KOPT-K1 (cell line): ENCODE data around the gene PSKH1.

Source experiments
- H3K27ac ChIP-seq: fragments of 200-600 bp; sonication (generic); 2 replicates; pipeline ENCODE4 v1.5.1; 2016; ENCODE audit warnings: antibody characterized with exemption, mild to moderate bottlenecking, low read depth, low read length; ENCODE audit not compliant: poor library complexity, severe bottlenecking
- H3K36me3 ChIP-seq: fragments of 200-600 bp; sonication (generic); 2 replicates; pipeline ENCODE4 v1.5.1; 2017; ENCODE audit warnings: antibody characterized with exemption, mild to moderate bottlenecking, low read length, moderate library complexity; ENCODE audit not compliant: insufficient read depth
- H3K9me3 ChIP-seq: fragments of 200-600 bp; sonication (generic); 2 replicates; pipeline ENCODE4 v1.5.1; 2017; ENCODE audit warnings: antibody characterized with exemption, low read length, mild to moderate bottlenecking; ENCODE audit not compliant: insufficient read depth, poor library complexity, severe bottlenecking

PSKH1 gene

GRCh38 chr16:67892899-67893742, at the start of gene PSKH1:
Gene PSKH1, plus strand, starts transcription at chr16:67893254. Its CDS starts 15,496 bp downstream, at chr16:67908750.
- peak within 1 kb of the TSS; percentile 79 for H3K27ac ChIP-seq
- H3K36me3 ChIP-seq = 0 out of 2 replicates have a peak, but pooled peaks cover 6% of the 10 kb centered on the region
- H3K9me3 ChIP-seq = no peaks in the 10 kb centered on the region

GRCh38 chr16:67843343-67843765, 49.7 kb upstream of the PSKH1 start:
- no peaks in the 10 kb centered on the region for H3K9me3 ChIP-seq
- peak overlapping the region; percentile 98 for H3K27ac ChIP-seq
- peaks cover 11% of the 10 kb centered on the region for H3K36me3 ChIP-seq

- no peak overlapping the region for H3K27ac ChIP-seq
- H3K36me3 ChIP-seq = peaks cover 18% of the 10 kb centered on the region
- H3K9me3 ChIP-seq = no peaks in the 10 kb centered on the region
Measured at GRCh38 chr16:67844497-67844896, 48.6 kb upstream of the PSKH1 start.

- H3K9me3 ChIP-seq = no peaks in the 10 kb centered on the region
- peaks cover 25% of the 10 kb centered on the region for H3K36me3 ChIP-seq
- H3K27ac ChIP-seq = peak overlapping the region; percentile 93
Measured at GRCh38 chr16:67845291-67846062, 47.6 kb upstream of the PSKH1 start.

GRCh38 chr16:67846063-67846319, 47.1 kb upstream of the PSKH1 start:
- H3K36me3 ChIP-seq = peaks cover 29% of the 10 kb centered on the region
- H3K9me3 ChIP-seq = no peaks in the 10 kb centered on the region
- peak overlapping the region; percentile 93 for H3K27ac ChIP-seq

GRCh38 chr16:67846320-67847063, 46.6 kb upstream of the PSKH1 start, which contains the start of gene NUTF2:
Gene NUTF2, plus strand, starts transcription at chr16:67846933. Its CDS starts 18,198 bp downstream, at chr16:67865131.
- no peaks in the 10 kb centered on the region for H3K9me3 ChIP-seq
- peaks cover 30% of the 10 kb centered on the region for H3K36me3 ChIP-seq

GRCh38 chr16:67847064-67847861, 45.8 kb upstream of the PSKH1 start, which contains the start of gene CENPT:
Gene CENPT, minus strand, starts transcription at chr16:67847693. Its CDS starts 13,834 bp downstream, at chr16:67833859.
- Histone ChIP-seq H3K36me3 (peaks cover 37% of the 10 kb centered on the region), H3K9me3 (no peaks in the 10 kb centered on the region), H3K27ac (peak within 1 kb of the TSS; percentile 93)

More at GRCh38 chr16:67846320-67847063, 46.6 kb upstream of the PSKH1 start, which contains the start of gene NUTF2:
- peak within 1 kb of the TSS; percentile 93 for H3K27ac ChIP-seq

GRCh38 chr16:67848118-67848517, 44.9 kb upstream of the PSKH1 start:
- peak overlapping the region; percentile 93 for H3K27ac ChIP-seq
- no peaks in the 10 kb centered on the region for H3K9me3 ChIP-seq
- H3K36me3 ChIP-seq = peaks cover 37% of the 10 kb centered on the region

GRCh38 chr16:67853670-67854069, 39.4 kb upstream of the PSKH1 start:
- Histone ChIP-seq H3K36me3 (peaks cover 47% of the 10 kb centered on the region), H3K9me3 (no peaks in the 10 kb centered on the region), H3K27ac (no peak overlapping the region)

- H3K36me3 ChIP-seq = peaks cover 43% of the 10 kb centered on the region
Measured at GRCh38 chr16:67855789-67856188, 37.3 kb upstream of the PSKH1 start.

GRCh38 chr16:67856927-67857546, 36.0 kb upstream of the PSKH1 start:
- no peak overlapping the region for H3K27ac ChIP-seq

More at GRCh38 chr16:67855789-67856188, 37.3 kb upstream of the PSKH1 start:
- H3K27ac ChIP-seq = no peak overlapping the region
- no peaks in the 10 kb centered on the region for H3K9me3 ChIP-seq

GRCh38 chr16:67857547-67858233, 35.4 kb upstream of the PSKH1 start:
- Histone ChIP-seq H3K36me3 (peaks cover 53% of the 10 kb centered on the region), H3K27ac (no peak overlapping the region), H3K9me3 (no peaks in the 10 kb centered on the region)

More at GRCh38 chr16:67856927-67857546, 36.0 kb upstream of the PSKH1 start:
- no peaks in the 10 kb centered on the region for H3K9me3 ChIP-seq
- peaks cover 48% of the 10 kb centered on the region for H3K36me3 ChIP-seq

- Histone ChIP-seq H3K9me3 (no peaks in the 10 kb centered on the region), H3K36me3 (peaks cover 59% of the 10 kb centered on the region), H3K27ac (no peak overlapping the region)
Measured at GRCh38 chr16:67858500-67858899, 34.6 kb upstream of the PSKH1 start.
